GM18526 (cell line): Measurements from ENCODE around the gene BEGAIN.

Experiments
- POLR2A ChIP-seq: IDR thresholded peaks from 3 replicates; pipeline ENCODE4 v1.6.1; 2011; ENCODE audit not compliant: insufficient read length; ENCODE audit errors: extremely low read depth

Gene BEGAIN

DNA sequence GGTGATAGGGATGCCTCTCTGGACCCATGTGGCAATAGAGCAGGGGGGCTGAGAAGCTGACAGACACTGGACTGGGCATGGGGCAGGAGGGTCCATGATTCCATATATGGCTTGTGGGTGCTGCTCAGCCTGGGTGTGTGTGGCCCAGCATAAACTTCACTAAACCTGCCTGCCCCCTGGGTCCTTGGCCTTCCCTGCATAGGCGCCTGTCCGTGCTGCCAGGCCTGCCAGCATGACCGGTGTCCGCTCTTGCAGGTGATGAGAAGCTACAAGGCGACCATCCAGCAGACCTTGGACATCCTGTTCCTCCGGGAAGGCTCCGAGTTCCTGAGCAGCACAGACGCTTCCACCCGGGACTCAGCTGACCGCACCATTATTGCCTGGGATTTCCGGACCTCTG, 61.6 kb downstream of the BEGAIN start:
- no peak for TF ChIP-seq POLR2A

DNA sequence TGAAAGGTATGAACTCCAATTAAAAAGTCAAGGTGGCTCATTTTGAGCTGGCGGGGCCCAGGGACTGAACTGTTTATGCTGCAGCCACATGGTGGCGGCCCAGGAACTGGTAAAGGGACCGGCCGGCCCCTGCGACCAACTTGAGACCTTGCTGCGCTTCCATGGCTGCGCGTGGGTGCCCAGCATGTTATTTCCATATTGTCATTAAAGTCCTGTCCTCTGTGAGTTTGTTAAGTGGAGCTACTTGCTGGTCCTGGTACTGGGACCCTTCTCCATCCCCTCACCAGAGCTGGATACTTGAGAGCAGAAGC, 62.3 kb downstream of the BEGAIN start:
- TF ChIP-seq POLR2A = no peak

- no peak for TF ChIP-seq POLR2A
Observed at GRCh38 chr14:100524233-100524932, 62.8 kb downstream of the BEGAIN start.

DNA sequence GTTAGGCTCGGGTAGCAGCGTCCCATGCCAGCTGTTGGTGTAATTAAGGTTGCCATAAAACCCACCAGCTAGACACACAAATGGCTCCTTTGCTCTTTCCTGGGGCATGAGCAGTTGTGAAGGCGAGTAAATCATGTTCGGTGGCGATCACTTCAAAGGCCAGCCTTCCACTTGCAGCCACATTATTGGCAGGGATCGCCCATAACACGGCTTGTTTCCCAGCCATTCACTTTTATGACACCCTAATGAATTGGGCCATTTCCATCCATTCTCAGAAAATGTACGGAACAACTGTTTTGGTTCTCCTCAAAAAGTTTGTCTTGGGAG, 63.4 kb downstream of the BEGAIN start:
- no peak for TF ChIP-seq POLR2A

DNA sequence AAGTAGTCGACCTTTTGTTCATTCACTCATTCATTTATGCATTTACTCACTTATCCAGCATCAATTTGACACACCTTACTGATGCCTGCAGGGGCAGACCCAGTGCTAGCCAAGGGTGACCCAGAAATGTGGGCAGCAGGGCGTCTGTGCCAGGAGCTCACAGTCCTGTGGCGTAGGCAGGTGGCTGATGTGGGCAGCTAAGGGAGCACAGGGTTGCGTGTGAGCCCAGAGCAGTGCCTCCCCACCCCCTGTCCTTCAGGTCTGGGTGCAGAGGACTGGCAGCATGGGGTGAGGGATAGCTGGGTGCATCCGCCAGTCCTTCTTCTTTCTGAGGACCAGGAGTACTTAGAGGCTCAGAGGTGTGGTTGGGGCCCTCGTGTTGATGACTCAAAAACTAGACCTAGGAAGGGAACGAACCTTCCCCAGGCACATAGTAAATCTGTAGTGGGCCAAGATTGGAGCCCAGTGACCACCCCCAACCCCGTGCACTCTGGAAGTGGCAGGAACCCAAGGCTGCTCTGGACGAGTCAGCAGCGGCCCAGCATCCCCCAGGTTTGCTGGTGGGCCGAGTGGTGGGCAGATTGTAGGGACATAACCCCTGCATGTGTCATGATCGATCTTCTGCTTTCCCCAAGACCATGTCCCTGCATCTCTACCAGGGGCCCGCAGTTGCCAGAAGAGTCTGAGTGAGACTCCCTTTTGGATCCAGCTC, 63.9 kb downstream of the BEGAIN start:
- TF ChIP-seq POLR2A = no peak

GRCh38 chr14:100522616-100523099, 64.6 kb downstream of the BEGAIN start:
- TF ChIP-seq POLR2A = no peak

DNA sequence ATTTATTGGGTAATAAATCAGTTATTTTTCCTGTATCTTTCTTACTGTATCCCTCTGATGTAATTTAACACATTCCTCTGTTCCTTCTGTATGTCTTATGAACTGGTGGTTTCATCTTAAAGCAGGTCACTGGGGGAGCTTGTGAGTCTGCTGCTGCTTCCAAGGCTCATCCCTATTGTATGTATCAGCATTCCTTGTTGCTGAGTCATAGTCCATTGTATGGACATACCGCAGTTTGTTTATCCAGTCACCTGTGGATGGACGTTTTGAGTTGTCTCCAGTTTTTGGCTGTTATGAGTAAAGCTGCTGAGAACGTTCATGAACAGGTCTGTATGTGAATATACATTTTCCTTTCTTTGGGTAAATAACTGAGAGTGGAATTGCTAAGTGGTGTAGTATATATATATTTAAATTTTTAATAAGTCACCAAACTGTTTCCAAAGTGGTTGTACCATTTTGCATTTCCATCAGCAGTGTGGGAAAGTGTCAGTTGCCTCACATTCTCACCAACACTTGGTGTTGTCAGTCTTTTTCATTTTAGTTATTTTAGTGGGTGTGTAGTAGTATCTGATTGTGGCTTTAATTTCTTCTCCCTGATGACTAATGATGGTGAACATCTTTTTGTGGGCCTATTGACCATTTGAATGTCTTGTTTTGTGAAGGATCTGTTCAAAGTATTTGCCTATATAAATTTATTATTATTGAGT, 82.7 kb downstream of the BEGAIN start:
- TF ChIP-seq POLR2A = no peak

DNA sequence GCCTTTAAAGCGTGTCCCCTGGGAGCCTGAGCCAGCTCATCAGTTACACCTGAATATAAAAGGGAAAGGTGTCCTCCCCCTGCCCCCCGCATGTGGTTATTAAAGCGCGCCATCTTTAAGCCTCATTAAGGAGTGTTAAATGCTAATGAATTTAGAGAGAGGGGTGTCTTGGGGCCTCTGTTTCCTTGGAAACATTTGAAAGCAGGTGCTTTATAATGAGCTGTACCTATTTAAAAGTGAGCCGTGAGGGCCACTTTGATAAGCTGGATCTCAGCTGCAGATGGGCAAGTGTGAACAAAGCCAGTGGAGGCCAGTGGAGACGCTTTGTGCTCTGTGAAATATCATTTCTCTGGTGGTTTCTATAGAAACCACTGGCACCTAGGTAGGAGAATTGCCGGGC, 84.0 kb downstream of the BEGAIN start:
- TF ChIP-seq POLR2A = no peak

- no peak for TF ChIP-seq POLR2A
Observed at GRCh38 chr14:100502622-100503220, 84.5 kb downstream of the BEGAIN start.

GRCh38 chr14:100500128-100500527, 87.1 kb downstream of the BEGAIN start:
- TF ChIP-seq POLR2A = no peak

GRCh38 chr14:100498068-100498467, 89.1 kb downstream of the BEGAIN start:
- no peak for TF ChIP-seq POLR2A

DNA sequence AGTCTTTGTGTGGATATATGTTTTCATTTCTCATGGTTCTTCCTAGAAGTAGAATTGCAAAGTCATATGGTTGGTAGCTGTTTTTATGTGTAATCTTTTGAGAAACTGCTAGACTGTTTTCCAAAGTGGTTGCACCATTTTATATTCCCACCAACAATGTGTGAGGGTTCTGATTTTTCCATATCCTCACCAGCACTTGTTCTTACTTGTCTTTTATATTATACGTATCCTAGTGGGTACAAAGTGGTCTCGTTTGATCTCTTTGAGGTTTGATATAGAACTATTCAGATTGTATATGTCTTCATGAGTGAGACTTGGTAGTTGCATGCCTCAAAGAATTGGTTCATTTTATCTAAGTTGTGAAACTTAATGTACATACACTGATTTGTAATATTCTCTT, 91.3 kb downstream of the BEGAIN start:
- TF ChIP-seq POLR2A = no peak

- TF ChIP-seq POLR2A = no peak
Observed at GRCh38 chr14:100494645-100495044, 92.6 kb downstream of the BEGAIN start.

GRCh38 chr14:100490252-100490651, 97.0 kb downstream of the BEGAIN start:
- no peak for TF ChIP-seq POLR2A

GRCh38 chr14:100488057-100488456, 99.2 kb downstream of the BEGAIN start:
- no peak for TF ChIP-seq POLR2A

DNA sequence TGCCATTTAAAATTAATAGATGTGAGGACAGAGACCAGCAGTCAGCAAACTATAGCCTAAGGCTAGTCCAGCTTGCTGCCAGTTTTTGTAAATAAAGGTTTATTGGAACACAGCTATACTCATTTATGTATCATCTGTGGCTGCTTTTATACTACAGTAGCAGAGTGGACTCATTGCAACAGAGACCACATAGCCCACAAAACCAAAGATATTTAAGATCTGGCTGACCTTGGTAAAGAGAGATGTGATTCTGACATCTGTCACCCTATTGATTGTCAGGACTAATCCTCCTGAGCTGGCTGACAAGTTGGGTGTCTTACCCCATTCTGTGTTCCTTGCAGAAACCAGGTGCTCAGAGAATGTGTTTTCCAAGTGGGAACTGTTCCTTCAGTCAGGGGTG, 99.9 kb downstream of the BEGAIN start:
- TF ChIP-seq POLR2A = no peak
